IMR-90 (cell line): ENCODE results near the gene NACC2. TPM values are rescaled to one million over a fixed set of nuclear protein-coding genes. Genes with fewer than 3 reads are reported as not detected.

Experiments
- ATAC-seq: fragments of 200-7000 bp; cut with Tn5 transposase; 2 replicates; pipeline ENCODE4 v1.9.1; 2020; ENCODE audit warnings: low read depth, mild to moderate bottlenecking, moderate library complexity
- BruUV-seq: library from RNA; stranded (reverse); fragments of 400-500 nt; replicated peaks from 2 replicates; lab custom pipeline; 2021; lab: Mats Ljungman, UMichigan
- CTCF ChIA-PET: fragments of 300-600 bp; formaldehyde crosslinking; extraction: SDS; loops from one replicate; lab custom pipeline; 2021; ENCODE audit warnings: antibody characterized with exemption; lab: Yijun Ruan, JAX
- POLR2A ChIA-PET: fragments of 300-600 bp; sonication (Branson Sonifier 250); formaldehyde crosslinking; loops from one replicate; lab custom pipeline; 2022; ENCODE audit warnings: antibody characterized with exemption; ENCODE audit not compliant: unreplicated experiment; lab: Charles Lee
- DNase-seq: peaks from one replicate; pipeline ENCODE4 v3.0.0; 2013
- H2AFZ ChIP-seq: replicated peaks from 2 replicates; pipeline ENCODE3; 2013; ENCODE audit warnings: low read length, mild to moderate bottlenecking; ENCODE audit not compliant: poor library complexity
- H2AK5ac ChIP-seq: 2 replicates; pipeline ENCODE4 v1.6.1; 2013; ENCODE audit warnings: low read depth, low read length, inconsistent platforms
- H2AK9ac ChIP-seq: replicated peaks from 2 replicates; pipeline ENCODE3; 2013; ENCODE audit warnings: mild to moderate bottlenecking, low read depth, low read length, moderate library complexity; ENCODE audit not compliant: poor library complexity
- H2BK120ac ChIP-seq: 2 replicates; pipeline ENCODE4 v1.6.1; 2013; ENCODE audit warnings: low read depth, low read length, inconsistent platforms
- H2BK15ac ChIP-seq: 3 replicates; pipeline ENCODE4 v1.6.1; 2013; ENCODE audit warnings: low read depth, low read length, inconsistent platforms
- H2BK20ac ChIP-seq: 2 replicates; pipeline ENCODE4 v1.6.1; 2013; ENCODE audit warnings: low read depth, mild to moderate bottlenecking, inconsistent platforms, low read length, moderate library complexity
- H2BK5ac ChIP-seq: 2 replicates; pipeline ENCODE4 v1.6.1; 2013; ENCODE audit warnings: mild to moderate bottlenecking, low read depth, low read length, inconsistent platforms; ENCODE audit not compliant: poor library complexity, severe bottlenecking
- H3K14ac ChIP-seq: replicated peaks from 2 replicates; pipeline ENCODE4 v1.6.1; 2013; ENCODE audit warnings: low read depth, low read length, inconsistent platforms
- H3K18ac ChIP-seq: 2 replicates; pipeline ENCODE4 v1.6.1; 2013; ENCODE audit warnings: low read depth, low read length, control low read depth
- H3K23ac ChIP-seq: 2 replicates; pipeline ENCODE4 v1.6.1; 2013; ENCODE audit warnings: low read depth, low read length, inconsistent platforms
- H3K27ac ChIP-seq: 2 replicates; pipeline ENCODE4 v1.5.1; 2013; ENCODE audit warnings: mild to moderate bottlenecking, control low read depth, low read length; ENCODE audit not compliant: insufficient read depth
- H3K27me3 ChIP-seq: 2 replicates; pipeline ENCODE4 v1.6.1; 2013; ENCODE audit warnings: low read length; ENCODE audit not compliant: control insufficient read depth, insufficient read depth
- H3K36me3 ChIP-seq: 2 replicates; pipeline ENCODE4 v1.6.1; 2013; ENCODE audit warnings: low read length, mixed read lengths; ENCODE audit not compliant: control insufficient read depth, insufficient read depth
- H3K4ac ChIP-seq: 2 replicates; pipeline ENCODE4 v1.6.1; 2013; ENCODE audit warnings: low read depth, low read length, inconsistent platforms
- H3K4me1 ChIP-seq: 2 replicates; pipeline ENCODE4 v1.6.1; 2013; ENCODE audit warnings: low read length, mixed read lengths; ENCODE audit not compliant: control insufficient read depth, insufficient read depth
- H3K4me2 ChIP-seq: 2 replicates; pipeline ENCODE4 v1.6.1; 2013; ENCODE audit warnings: low read depth, mild to moderate bottlenecking, control low read depth, low read length, moderate library complexity
- H3K4me3 ChIP-seq: 2 replicates; pipeline ENCODE4 v1.5.1; 2013; ENCODE audit warnings: low read depth, mild to moderate bottlenecking, control low read depth, low read length, moderate library complexity; ENCODE audit not compliant: insufficient read depth
- H3K56ac ChIP-seq: 2 replicates; pipeline ENCODE4 v1.6.1; 2013; ENCODE audit warnings: low read length, inconsistent platforms; ENCODE audit not compliant: insufficient read depth; ENCODE audit errors: extremely low read depth
- H3K79me1 ChIP-seq, 2 experiments: 2 replicates each; pipeline ENCODE4 v1.6.1; 2013; ENCODE audit warnings: low read length in 2 of 2, inconsistent platforms in 1 of 2, low read depth in 1 of 2
- H3K9ac ChIP-seq: 2 replicates; pipeline ENCODE4 v1.6.1; 2013; ENCODE audit warnings: low read depth, low read length, control low read depth
- H3K9me1 ChIP-seq: 2 replicates; pipeline ENCODE4 v1.6.1; 2013; ENCODE audit warnings: low read length, inconsistent platforms; ENCODE audit not compliant: insufficient read depth
- H3K9me3 ChIP-seq: 2 replicates; pipeline ENCODE4 v1.6.1; 2013; ENCODE audit warnings: low read length; ENCODE audit not compliant: control insufficient read depth, insufficient read depth
- H4K20me1 ChIP-seq: 2 replicates; pipeline ENCODE4 v1.6.1; 2013; ENCODE audit warnings: low read length, inconsistent platforms; ENCODE audit not compliant: insufficient read depth
- H4K5ac ChIP-seq: 2 replicates; pipeline ENCODE4 v1.6.1; 2013; ENCODE audit warnings: mild to moderate bottlenecking, low read depth, low read length, control low read depth
- H4K8ac ChIP-seq, 2 experiments: 2 replicates each; pipeline ENCODE4 v1.6.1; 2013; ENCODE audit warnings: low read depth in 2 of 2, low read length in 2 of 2, control low read depth in 1 of 2, inconsistent platforms in 1 of 2
- H4K91ac ChIP-seq: 2 replicates; pipeline ENCODE4 v1.6.1; 2013; ENCODE audit warnings: low read depth, low read length, inconsistent platforms; ENCODE audit not compliant: insufficient read depth
- BHLHE40 ChIP-seq: fragments of 150-350 bp; IDR thresholded peaks from 2 replicates; pipeline ENCODE4 v1.6.1; 2016; ENCODE audit warnings: mild to moderate bottlenecking, low read depth, low read length
- CEBPB ChIP-seq: IDR thresholded peaks from 2 replicates; pipeline ENCODE4 v1.6.1; 2012; ENCODE audit warnings: low read depth, low read length, improper control_type of control experiment
- FOS ChIP-seq: fragments of 150-350 bp; IDR thresholded peaks from 2 replicates; pipeline ENCODE4 v1.6.1; 2016; ENCODE audit warnings: low read depth, low read length
- MAFK ChIP-seq: IDR thresholded peaks from 2 replicates; pipeline ENCODE4 v1.6.1; 2012; ENCODE audit warnings: low read depth, low read length, improper control_type of control experiment
- MAZ ChIP-seq: IDR thresholded peaks from 2 replicates; pipeline ENCODE4 v1.6.1; 2012; ENCODE audit warnings: low read depth, mild to moderate bottlenecking, low read length, improper control_type of control experiment, moderate library complexity, borderline replicate concordance
- MXI1 ChIP-seq: IDR thresholded peaks from 2 replicates; pipeline ENCODE4 v1.6.1; 2012; ENCODE audit warnings: low read depth, mild to moderate bottlenecking, low read length, moderate library complexity, borderline replicate concordance
- NFE2L2 ChIP-seq: fragments of 150-350 bp; IDR thresholded peaks from 2 replicates; pipeline ENCODE4 v1.6.1; 2016; ENCODE audit warnings: low read depth, mild to moderate bottlenecking, low read length
- POLR2A ChIP-seq: IDR thresholded peaks from 2 replicates; pipeline ENCODE4 v1.6.1; 2012; ENCODE audit warnings: mild to moderate bottlenecking, low read depth, low read length
- RAD21 ChIP-seq: IDR thresholded peaks from 2 replicates; pipeline ENCODE4 v1.6.1; 2012; ENCODE audit warnings: low read length, improper control_type of control experiment
- RCOR1 ChIP-seq: IDR thresholded peaks from 2 replicates; pipeline ENCODE4 v1.6.1; 2012; ENCODE audit warnings: mild to moderate bottlenecking, low read length, improper control_type of control experiment; ENCODE audit not compliant: insufficient replicate concordance
- RFX5 ChIP-seq: IDR thresholded peaks from 2 replicates; pipeline ENCODE4 v1.8.0; 2012; ENCODE audit warnings: low read depth, mild to moderate bottlenecking, low read length, moderate library complexity
- SMC3 ChIP-seq: fragments of 150-350 bp; IDR thresholded peaks from 2 replicates; pipeline ENCODE4 v1.6.1; 2016; ENCODE audit warnings: low read depth, mild to moderate bottlenecking, antibody characterized with exemption, low read length, moderate library complexity
- USF2 ChIP-seq: fragments of 150-350 bp; IDR thresholded peaks from 2 replicates; pipeline ENCODE4 v1.6.1; 2017; ENCODE audit warnings: mild to moderate bottlenecking, antibody characterized with exemption, low read length, low read depth
- WGBS, 2 experiments: methylation state at CpG; one replicate each; pipeline versions ENCODE4 v1.1.5 to v1.1.7; 2013; ENCODE audit warnings: missing lambda C conversion rate in 2 of 2; ENCODE audit not compliant: insufficient read length in 1 of 2; ENCODE audit errors: extremely low coverage in 2 of 2; 5-methylcytosine and 5-hydroxymethylcytosine counted together
- dilution Hi-C: fragments of 300-500 bp; cut with HindIII; formaldehyde crosslinking; loops from one replicate; pipeline ENCODE4 v1.14.3; 2018; ENCODE audit warnings: low sequenced_read_pairs; ENCODE audit not compliant: unreplicated experiment
- in situ Hi-C: fragments of 300-500 bp; cut with MboI; formaldehyde crosslinking; loops from 3 replicates; pipeline ENCODE4 v1.14.3; 2019; ENCODE audit warnings: low sequenced_read_pairs, inconsistent platforms, mixed read lengths
- intact Hi-C: fragments of 100-400 bp; cut with micrococcal nuclease; formaldehyde crosslinking; loops from 2 replicates; pipeline ENCODE4 v1.10.0; 2022
- polyA plus RNA-seq, 3 experiments: library from polyadenylated mRNA; depleted of rRNA; stranded (reverse); fragments of >200 nt; gene quantifications; 2 replicates each; pipeline ENCODE4 v1.2.3, GENCODE V29; 2012; ENCODE audit warnings: low replicate concordance in 1 of 3
- total RNA-seq: library from RNA; depleted of rRNA; stranded (reverse); fragments of >200 nt; gene quantifications from 2 replicates; pipeline ENCODE4 v1.2.3, GENCODE V29; 2012
- TF ChIP-seq, protein P1 (sequence below): conservative IDR thresholded peaks from 2 replicates; pipeline ENCODE4 v1.5.1; 2012; ENCODE audit warnings: mild to moderate bottlenecking, low read depth, low read length, improper control_type of control experiment

Gene NACC2
- total and polyA plus RNA-seq, 2 of the 4 experiments (the other 2 are of a cell fraction): 7.9 to 19.0 TPM

DNA sequence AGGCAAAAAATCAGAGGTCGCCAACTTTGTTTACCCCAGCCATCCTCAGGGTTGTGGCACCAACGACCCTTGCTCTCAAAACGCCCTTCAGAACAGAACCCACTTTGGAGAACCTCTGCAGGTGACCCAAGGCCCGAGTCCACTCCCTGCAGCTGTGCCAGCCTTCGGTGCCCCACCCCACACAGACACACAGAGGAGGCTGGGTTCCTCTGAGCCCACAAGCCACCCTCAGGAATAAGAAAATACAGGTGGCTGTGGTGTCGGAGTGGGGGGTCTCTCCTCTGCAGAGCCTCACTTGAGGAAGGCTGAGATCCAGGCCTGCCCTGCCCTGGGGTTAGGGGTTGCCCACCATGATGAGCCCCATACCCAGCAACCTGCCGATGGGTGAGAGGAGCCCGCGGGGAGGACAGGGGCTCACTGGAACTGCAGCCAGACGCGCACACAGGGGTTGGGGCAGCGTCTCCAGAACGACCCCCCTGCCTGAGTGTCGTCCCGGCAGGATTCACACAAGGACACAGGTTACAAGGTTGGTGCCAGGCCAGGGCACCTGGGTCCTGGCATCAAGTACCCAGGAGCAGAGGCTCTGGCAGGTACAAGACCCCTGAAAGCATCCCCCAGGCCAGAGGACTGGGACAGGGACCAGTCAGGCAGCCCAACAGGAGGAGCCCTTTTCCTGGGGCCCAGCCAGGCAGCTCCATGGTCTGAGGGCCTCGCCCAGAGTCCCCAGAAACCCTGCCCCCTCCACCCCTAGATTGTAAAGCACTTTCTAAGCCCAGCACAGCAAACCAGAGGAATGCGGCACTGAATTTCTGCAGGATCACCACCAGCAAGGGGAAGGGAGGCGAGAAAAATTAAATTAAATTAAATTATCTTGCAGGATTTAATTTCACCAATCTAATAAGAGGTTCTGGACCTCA is 40.0 kb downstream of the NACC2 start (continued):
- no peak for TF ChIP-seq NFE2L2

GRCh38 chr9:136054146-136054545 is 40.9 kb downstream of the NACC2 start:
- Histone ChIP-seq H2AK5ac (peak overlapping the region; percentile 67), H2BK20ac (no peak overlapping the region), H3K4me3 (no peak overlapping the region), H2BK120ac (no peak overlapping the region), H3K79me1 (peaks cover 11 to 77% of the 10 kb centered on the region in 2 experiments), H3K4me2 (no peak overlapping the region), H2BK5ac (no peak overlapping the region), H3K9ac (no peak overlapping the region), H3K36me3 (peaks cover 7% of the 10 kb centered on the region), H2AK9ac (peak overlapping the region; percentile 20), H2AFZ (no peak overlapping the region), H3K23ac (no peak overlapping the region), H4K91ac (peak overlapping the region; percentile 89; the same call in 1 of the 2 replicates), H3K4me1 (peaks cover 19% of the 10 kb centered on the region), H4K8ac (no peak overlapping the region), H3K14ac (no peak overlapping the region), H3K56ac (no peak overlapping the region), H2BK15ac (no peak overlapping the region), H3K27ac (no peak overlapping the region), H3K4ac (no peak overlapping the region; the same call in 1 of the 2 replicates), H3K9me3 (no peaks in the 10 kb centered on the region), H3K27me3 (no peaks in the 10 kb centered on the region), H4K5ac (no peak overlapping the region), H4K20me1 (peaks cover 59% of the 10 kb centered on the region), H3K9me1 (peaks cover 14% of the 10 kb centered on the region; the same call in 1 of the 2 replicates), H3K18ac (no peak overlapping the region)
- ChIA-PET CTCF (interaction anchor here (0.7 kb wide), 1 partner anchor 86 kb away, joined by 3 read pairs; no protein-coding TSS in a partner anchor), POLR2A (no interaction called here)
- no peak for ATAC-seq
- in situ Hi-C loops: no loop called here
- DNase-seq: no peak
- 90% methylated on average over 8 of the region's 12 CpGs; no CpG with 5 or more reads in 1 of the 2 experiments for WGBS, 2 experiments
- dilution Hi-C loops: no loop called here
- intact Hi-C loops: loop anchor here (5.0 kb wide), 1 partner anchor 53 kb away; no protein-coding TSS in a partner anchor
- no TSS peak for BruUV-seq
- TF ChIP-seq RCOR1: no peak
- no peak for TF ChIP-seq MAFK
- no peak for TF ChIP-seq MXI1
- TF ChIP-seq BHLHE40: no peak
- TF ChIP-seq SMC3: no peak
- no peak for TF ChIP-seq USF2
- TF ChIP-seq MAZ: no peak
- TF ChIP-seq RFX5: no peak
- TF ChIP-seq FOS: no peak
- TF ChIP-seq RAD21: no peak
- TF ChIP-seq, protein P1, sequence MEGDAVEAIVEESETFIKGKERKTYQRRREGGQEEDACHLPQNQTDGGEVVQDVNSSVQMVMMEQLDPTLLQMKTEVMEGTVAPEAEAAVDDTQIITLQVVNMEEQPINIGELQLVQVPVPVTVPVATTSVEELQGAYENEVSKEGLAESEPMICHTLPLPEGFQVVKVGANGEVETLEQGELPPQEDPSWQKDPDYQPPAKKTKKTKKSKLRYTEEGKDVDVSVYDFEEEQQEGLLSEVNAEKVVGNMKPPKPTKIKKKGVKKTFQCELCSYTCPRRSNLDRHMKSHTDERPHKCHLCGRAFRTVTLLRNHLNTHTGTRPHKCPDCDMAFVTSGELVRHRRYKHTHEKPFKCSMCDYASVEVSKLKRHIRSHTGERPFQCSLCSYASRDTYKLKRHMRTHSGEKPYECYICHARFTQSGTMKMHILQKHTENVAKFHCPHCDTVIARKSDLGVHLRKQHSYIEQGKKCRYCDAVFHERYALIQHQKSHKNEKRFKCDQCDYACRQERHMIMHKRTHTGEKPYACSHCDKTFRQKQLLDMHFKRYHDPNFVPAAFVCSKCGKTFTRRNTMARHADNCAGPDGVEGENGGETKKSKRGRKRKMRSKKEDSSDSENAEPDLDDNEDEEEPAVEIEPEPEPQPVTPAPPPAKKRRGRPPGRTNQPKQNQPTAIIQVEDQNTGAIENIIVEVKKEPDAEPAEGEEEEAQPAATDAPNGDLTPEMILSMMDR: no peak
- no peak for TF ChIP-seq CEBPB
- TF ChIP-seq POLR2A: no peak
